ENCODE data around the gene KRT27.
"Not testable (repeated sequence)": the region's sequence is repeated elsewhere in the genome, so short reads cannot be mapped to it uniquely, and the experiment has no call there.

The KRT27 gene

DNA sequence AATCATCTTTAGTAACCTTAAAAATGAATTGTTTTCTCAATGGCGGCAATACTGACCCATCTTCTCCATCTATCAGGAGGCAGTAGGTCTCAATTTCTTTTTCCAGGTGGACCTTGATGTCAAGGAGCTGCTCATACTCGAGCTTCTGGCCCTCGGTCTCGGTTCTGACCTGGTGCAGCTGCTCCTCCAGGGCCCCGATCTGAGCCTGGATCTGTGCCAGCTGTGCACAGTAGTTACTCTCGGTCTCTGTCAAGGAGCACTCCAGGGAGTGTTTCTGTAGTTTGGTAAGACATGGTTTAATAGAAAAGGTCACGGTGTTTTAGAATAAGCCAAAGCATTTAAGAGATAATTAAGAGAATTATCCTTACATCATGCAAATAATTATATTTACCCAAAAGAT, 4.9 kb downstream of the KRT27 start:
- Histone ChIP-seq H3K9me3 (ENCODE audit: control insufficient read depth, insufficient read depth, low read length) (no peaks in the 10 kb centered on the region), H3K4me1 (ENCODE audit: control insufficient read depth, insufficient read depth, low read length) (no peaks in the 10 kb centered on the region), H3K9ac (ENCODE audit: low read depth, low read length) (no peak overlapping the region), H3K36me3 (ENCODE audit: control insufficient read depth, insufficient read depth, low read length) (no peaks in the 10 kb centered on the region), H3K4me3 (ENCODE audit: low read depth, low read length) (no peak overlapping the region), H3K27me3 (ENCODE audit: control insufficient read depth, insufficient read depth, low read length) (peaks cover 24% of the 10 kb centered on the region)

DNA sequence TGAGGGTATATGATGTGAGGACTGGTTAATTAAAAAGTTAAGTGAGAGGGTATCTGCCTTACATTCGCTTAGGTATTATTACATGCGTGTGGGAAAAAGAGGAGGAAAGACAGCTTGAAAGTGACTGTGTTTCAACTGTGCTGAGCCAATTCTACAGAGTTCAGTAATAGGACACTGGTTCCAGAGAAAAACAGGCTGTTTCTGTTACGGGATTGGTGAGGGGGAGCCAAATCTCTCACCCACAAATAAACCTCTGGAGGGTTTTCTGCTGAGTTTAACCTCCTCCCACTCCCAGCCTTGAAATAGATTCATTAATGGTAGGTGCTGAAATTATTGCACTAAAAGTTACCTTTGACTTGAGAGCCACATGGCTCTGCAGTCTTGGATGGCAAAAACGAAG, 6.4 kb downstream of the KRT27 start:
- no peak overlapping the region for H3K9ac ChIP-seq (ENCODE audit: low read depth, low read length)
- no peaks in the 10 kb centered on the region for H3K4me1 ChIP-seq (ENCODE audit: control insufficient read depth, insufficient read depth, low read length)
- H3K4me3 ChIP-seq (ENCODE audit: low read depth, low read length) = no peak overlapping the region
- no peaks in the 10 kb centered on the region for H3K36me3 ChIP-seq (ENCODE audit: control insufficient read depth, insufficient read depth, low read length)
- H3K9me3 ChIP-seq (ENCODE audit: control insufficient read depth, insufficient read depth, low read length) = no peaks in the 10 kb centered on the region
- peaks cover 26% of the 10 kb centered on the region for H3K27me3 ChIP-seq (ENCODE audit: control insufficient read depth, insufficient read depth, low read length)

DNA sequence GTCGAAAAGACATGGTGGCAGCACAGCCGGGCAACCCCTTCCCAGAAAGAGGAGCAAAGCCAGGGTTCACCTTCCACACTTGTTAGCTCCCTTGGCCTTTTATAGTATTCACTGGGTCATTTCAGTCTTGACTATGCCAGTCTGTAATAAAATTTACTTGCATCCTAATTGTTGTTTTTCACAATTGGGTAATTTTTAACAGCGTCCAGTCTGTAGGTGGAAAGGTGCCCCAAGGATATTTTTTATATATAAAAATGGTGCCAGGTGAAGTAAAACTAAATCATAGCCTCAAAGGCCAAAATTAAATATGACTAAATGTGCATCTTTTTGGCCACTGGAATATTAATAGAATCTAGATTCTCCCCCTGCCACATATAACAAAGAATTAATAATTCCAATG, 10.2 kb downstream of the KRT27 start, which contains the start of gene KRT26:
TSS of gene KRT26 (minus strand) at position 101 of the 400 bp plus-strand sequence. CDS start at position 13, 88 bp downstream.
- H3K9ac ChIP-seq (ENCODE audit: low read depth, low read length) = no peak within 1 kb of the TSS
- H3K4me3 ChIP-seq (ENCODE audit: low read depth, low read length) = no peak within 1 kb of the TSS
- no peaks in the 10 kb centered on the region for H3K36me3 ChIP-seq (ENCODE audit: control insufficient read depth, insufficient read depth, low read length)
- no peaks in the 10 kb centered on the region for H3K4me1 ChIP-seq (ENCODE audit: control insufficient read depth, insufficient read depth, low read length)
- H3K9me3 ChIP-seq (ENCODE audit: control insufficient read depth, insufficient read depth, low read length) = no peaks in the 10 kb centered on the region
- H3K27me3 ChIP-seq (ENCODE audit: control insufficient read depth, insufficient read depth, low read length) = peaks cover 2% of the 10 kb centered on the region

DNA sequence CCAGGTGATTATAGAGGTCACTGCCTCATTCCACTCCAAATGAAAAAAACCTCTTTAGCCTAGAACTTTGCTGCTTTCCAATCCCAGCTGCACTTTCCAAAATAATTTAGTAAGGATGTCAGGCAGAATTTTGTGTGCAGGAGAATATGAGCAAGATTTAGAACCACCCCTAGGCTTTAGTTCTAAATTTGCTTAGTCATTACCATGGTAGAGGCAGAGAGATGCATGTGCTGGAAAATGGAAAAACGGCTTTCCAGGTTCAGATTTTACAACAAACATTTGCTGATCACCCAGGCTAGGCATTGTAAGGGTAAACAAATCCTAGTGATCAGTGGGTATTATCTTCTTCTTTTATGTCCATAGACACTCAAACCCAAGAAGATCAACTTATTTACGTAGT, 16.7 kb downstream of the KRT27 start:
- Histone ChIP-seq H3K4me3 (ENCODE audit: low read depth, low read length) (no peak overlapping the region), H3K9me3 (ENCODE audit: control insufficient read depth, insufficient read depth, low read length) (no peaks in the 10 kb centered on the region), H3K9ac (ENCODE audit: low read depth, low read length) (no peak overlapping the region), H3K4me1 (ENCODE audit: control insufficient read depth, insufficient read depth, low read length) (no peaks in the 10 kb centered on the region), H3K36me3 (ENCODE audit: control insufficient read depth, insufficient read depth, low read length) (no peaks in the 10 kb centered on the region), H3K27me3 (ENCODE audit: control insufficient read depth, insufficient read depth, low read length) (no peaks in the 10 kb centered on the region)

DNA sequence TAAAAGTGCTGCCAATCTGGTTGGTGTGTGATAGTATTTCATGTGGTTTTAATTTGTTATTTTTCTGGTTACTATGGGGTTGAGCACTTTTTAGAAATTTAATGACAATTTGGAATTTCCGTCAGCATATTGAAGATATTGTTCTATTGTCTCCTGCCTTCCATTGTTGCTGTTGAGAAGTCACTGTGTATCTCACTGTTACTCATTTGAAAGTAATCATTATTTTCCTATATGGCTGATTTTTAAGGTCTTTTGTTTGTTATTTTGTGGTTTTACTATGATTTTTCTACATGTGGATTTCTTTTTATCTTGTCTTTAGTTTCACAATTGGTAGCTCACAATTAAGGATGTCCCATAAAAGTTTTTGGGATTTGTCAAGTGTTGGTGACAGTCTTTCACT, 18.6 kb downstream of the KRT27 start:
- no peaks in the 10 kb centered on the region for H3K9me3 ChIP-seq (ENCODE audit: control insufficient read depth, insufficient read depth, low read length)
- no peak overlapping the region for H3K9ac ChIP-seq (ENCODE audit: low read depth, low read length)
- H3K27me3 ChIP-seq (ENCODE audit: control insufficient read depth, insufficient read depth, low read length) = no peaks in the 10 kb centered on the region
- H3K4me3 ChIP-seq (ENCODE audit: low read depth, low read length) = no peak overlapping the region
- H3K4me1 ChIP-seq (ENCODE audit: control insufficient read depth, insufficient read depth, low read length) = no peaks in the 10 kb centered on the region
- no peaks in the 10 kb centered on the region for H3K36me3 ChIP-seq (ENCODE audit: control insufficient read depth, insufficient read depth, low read length)

DNA sequence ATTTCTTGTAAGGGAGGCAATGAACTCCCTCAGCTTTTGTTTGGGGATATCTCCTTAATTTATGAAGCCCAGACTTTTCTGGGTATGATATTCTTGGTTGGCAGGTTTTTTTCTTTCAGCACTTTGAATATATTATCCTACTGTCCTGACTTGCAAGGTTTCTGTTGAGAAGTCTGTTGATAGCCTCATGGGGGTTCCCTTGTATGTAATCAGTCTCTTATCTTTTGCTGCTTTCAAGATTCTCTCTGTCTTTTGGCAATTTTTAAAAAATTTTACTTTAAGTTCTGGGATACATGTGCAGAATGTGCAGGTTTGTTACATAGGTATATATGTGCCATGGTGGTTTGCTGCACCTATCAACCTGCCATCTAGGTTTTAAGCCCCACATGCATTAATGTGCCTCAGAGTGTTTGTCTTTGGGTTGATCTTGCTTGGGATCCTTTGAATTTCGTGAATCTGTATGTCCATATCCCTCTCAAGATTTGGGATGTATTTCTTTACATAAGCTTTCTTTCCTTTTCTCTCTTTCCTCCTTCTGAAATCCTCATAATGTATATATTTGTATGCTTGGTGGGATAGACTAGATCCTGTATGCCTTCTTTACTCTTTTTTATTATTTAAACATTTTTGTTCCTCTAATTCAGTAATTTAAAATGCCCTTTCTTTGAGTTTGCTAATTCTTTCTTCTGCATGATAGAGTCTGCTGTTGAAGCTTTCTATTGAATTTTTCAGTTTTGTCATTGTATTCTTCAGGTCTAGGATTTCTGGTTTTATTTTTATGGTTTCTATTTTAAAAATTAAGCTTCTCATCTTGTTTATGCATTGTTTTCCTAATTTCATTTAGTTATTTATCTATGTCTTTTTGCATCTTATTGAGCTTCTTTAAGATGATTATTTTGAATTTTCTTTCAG, 22.0 kb downstream of the KRT27 start:
- Histone ChIP-seq H3K4me3 (ENCODE audit: low read depth, low read length) (no peak overlapping the region), H3K9ac (ENCODE audit: low read depth, low read length) (no peak overlapping the region), H3K36me3 (ENCODE audit: control insufficient read depth, insufficient read depth, low read length) (no peaks in the 10 kb centered on the region), H3K4me1 (ENCODE audit: control insufficient read depth, insufficient read depth, low read length) (no peaks in the 10 kb centered on the region), H3K27me3 (ENCODE audit: control insufficient read depth, insufficient read depth, low read length) (no peaks in the 10 kb centered on the region), H3K9me3 (ENCODE audit: control insufficient read depth, insufficient read depth, low read length) (no peaks in the 10 kb centered on the region)

DNA sequence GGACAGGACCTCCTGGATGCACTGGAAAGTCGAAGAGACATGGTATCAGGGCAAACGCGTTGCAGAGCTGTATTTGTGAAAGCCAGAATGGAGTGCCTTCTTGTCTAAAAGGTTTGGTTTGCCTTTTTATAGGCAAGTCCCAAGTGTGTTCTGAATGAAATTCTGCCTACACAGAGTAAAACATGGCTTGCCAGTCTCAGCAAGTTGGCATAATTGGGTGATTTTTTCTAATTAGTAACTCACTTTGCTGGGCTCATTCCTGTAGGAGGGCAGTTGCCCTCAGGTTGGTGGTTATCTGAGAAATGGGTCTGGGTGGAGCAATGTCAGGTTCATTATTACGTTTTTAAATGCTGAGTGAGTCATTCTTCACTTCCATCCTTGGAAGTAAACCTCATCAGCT, 27.1 kb downstream of the KRT27 start, which contains the start of gene KRT25:
TSS of gene KRT25 (minus strand) at position 101 of the 400 bp plus-strand sequence. CDS start at position 41, 60 bp downstream.
- Histone ChIP-seq H3K9ac (ENCODE audit: low read depth, low read length) (no peak within 1 kb of the TSS), H3K4me1 (ENCODE audit: control insufficient read depth, insufficient read depth, low read length) (no peaks in the 10 kb centered on the region), H3K27me3 (ENCODE audit: control insufficient read depth, insufficient read depth, low read length) (no peaks in the 10 kb centered on the region), H3K9me3 (ENCODE audit: control insufficient read depth, insufficient read depth, low read length) (no peaks in the 10 kb centered on the region), H3K4me3 (ENCODE audit: low read depth, low read length) (no peak within 1 kb of the TSS), H3K36me3 (ENCODE audit: control insufficient read depth, insufficient read depth, low read length) (no peaks in the 10 kb centered on the region)

DNA sequence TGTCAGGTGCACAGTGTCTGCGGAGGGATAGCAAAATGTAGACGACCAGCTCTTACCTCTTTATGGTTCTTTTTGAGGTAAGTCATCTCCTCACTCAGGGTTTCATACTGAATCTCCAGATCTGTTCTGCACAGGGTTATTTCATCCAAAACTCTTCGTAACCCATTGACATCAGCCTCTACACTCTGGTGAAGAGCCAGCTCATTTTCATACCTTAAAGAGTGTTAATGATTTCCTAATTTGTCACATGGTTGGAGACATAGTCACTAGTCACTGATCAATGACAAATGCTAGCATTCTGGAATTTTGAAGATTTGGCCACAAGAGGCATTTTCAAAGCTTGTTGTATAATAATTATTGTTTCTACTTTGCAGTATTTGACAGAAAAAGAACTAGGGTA, 28.5 kb downstream of the KRT27 start:
- Histone ChIP-seq H3K36me3 (ENCODE audit: control insufficient read depth, insufficient read depth, low read length) (no peaks in the 10 kb centered on the region), H3K4me3 (ENCODE audit: low read depth, low read length) (no peak overlapping the region), H3K4me1 (ENCODE audit: control insufficient read depth, insufficient read depth, low read length) (no peaks in the 10 kb centered on the region), H3K27me3 (ENCODE audit: control insufficient read depth, insufficient read depth, low read length) (no peaks in the 10 kb centered on the region), H3K9me3 (ENCODE audit: control insufficient read depth, insufficient read depth, low read length) (no peaks in the 10 kb centered on the region), H3K9ac (ENCODE audit: low read depth, low read length) (no peak overlapping the region)

DNA sequence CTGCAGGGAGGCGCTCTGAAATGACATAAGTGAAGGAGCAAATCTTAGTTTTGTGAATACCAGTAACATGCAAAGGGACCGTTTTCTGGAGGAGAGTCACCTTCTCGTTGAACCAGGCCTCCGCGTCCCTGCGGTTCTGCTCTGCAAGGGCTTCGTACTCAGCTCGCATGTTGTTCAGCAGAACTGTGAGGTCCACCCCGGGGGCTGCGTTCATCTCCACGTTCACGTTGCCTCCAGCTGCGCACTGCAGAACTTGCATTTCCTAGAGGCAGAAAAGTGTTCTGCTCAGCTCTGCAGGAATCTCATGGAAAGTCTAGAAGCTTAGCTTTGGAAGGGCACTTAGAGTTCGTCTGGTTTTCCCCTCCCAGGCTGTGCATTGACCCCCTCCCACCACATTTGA, 31.3 kb downstream of the KRT27 start:
- H3K36me3 ChIP-seq (ENCODE audit: control insufficient read depth, insufficient read depth, low read length) = no peaks in the 10 kb centered on the region
- H3K9ac ChIP-seq (ENCODE audit: low read depth, low read length) = no peak overlapping the region
- H3K9me3 ChIP-seq (ENCODE audit: control insufficient read depth, insufficient read depth, low read length) = no peaks in the 10 kb centered on the region
- H3K4me3 ChIP-seq (ENCODE audit: low read depth, low read length) = no peak overlapping the region
- no peaks in the 10 kb centered on the region for H3K27me3 ChIP-seq (ENCODE audit: control insufficient read depth, insufficient read depth, low read length)
- no peaks in the 10 kb centered on the region for H3K4me1 ChIP-seq (ENCODE audit: control insufficient read depth, insufficient read depth, low read length)

DNA sequence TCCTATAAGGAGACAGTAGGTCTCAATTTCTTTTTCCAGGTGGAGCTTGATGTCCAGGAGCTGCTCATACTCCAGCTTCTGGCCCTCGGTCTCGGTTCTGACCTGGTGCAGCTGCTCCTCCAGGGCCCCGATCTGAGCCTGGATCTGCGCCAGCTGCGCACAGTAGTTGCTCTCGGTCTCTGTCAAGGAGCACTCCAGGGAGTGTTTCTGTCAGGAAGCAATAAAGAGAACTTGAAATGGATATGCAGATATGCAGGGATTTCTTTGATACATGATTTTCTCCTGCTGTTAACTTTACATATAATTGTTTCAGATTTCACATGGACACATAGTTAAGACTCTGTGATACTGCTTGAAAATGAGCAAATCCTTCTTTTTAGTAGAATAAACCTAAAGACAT, 32.0 kb downstream of the KRT27 start:
- H3K36me3 ChIP-seq (ENCODE audit: control insufficient read depth, insufficient read depth, low read length) = no peaks in the 10 kb centered on the region
- H3K27me3 ChIP-seq (ENCODE audit: control insufficient read depth, insufficient read depth, low read length) = no peaks in the 10 kb centered on the region
- no peaks in the 10 kb centered on the region for H3K4me1 ChIP-seq (ENCODE audit: control insufficient read depth, insufficient read depth, low read length)
- H3K4me3 ChIP-seq (ENCODE audit: low read depth, low read length) = no peak overlapping the region
- H3K9ac ChIP-seq (ENCODE audit: low read depth, low read length) = no peak overlapping the region
- H3K9me3 ChIP-seq (ENCODE audit: control insufficient read depth, insufficient read depth, low read length) = no peaks in the 10 kb centered on the region

DNA sequence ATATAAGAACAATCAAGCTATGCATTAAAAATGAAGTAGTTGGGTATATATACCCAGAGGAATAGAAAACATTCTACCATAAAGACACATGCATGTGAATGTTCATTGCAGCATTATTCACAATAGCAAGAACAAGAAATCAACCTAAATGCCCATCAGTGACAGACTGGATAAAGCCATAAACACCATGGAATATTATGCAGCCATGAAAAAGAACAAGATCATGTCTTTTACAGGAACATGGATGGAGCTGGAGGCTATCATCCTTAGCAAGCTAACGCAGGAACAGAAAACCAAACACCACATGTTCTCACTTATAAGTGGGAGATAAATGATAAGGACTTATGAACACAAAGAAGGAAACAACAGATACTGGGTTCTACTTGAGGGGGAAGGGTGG, 33.7 kb downstream of the KRT27 start:
- not testable (repeated sequence) for H3K9ac ChIP-seq (ENCODE audit: low read depth, low read length); H3K9me3 ChIP-seq (ENCODE audit: control insufficient read depth, insufficient read depth, low read length); H3K27me3 ChIP-seq (ENCODE audit: control insufficient read depth, insufficient read depth, low read length)

DNA sequence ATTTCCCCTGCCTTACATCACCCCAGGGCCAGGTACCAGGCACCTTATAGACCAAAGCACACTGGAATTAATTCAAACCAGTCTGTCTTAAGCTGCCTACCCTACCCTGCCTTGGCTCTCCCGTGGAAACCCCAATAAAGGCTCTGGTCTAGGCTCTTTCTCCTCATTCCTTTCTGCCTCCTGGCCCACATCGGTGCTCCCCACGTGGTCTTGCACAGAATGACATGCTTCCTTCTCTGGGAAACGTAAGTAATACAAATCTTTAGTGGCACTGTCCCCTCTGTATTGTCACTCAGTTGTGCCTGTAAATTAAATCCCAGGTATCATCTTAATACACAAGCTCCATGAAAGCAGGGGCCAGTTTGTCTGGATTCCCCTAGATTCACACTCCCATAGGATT, 43.8 kb downstream of the KRT27 start:
- Histone ChIP-seq H3K27me3 (ENCODE audit: control insufficient read depth, insufficient read depth, low read length) (no peaks in the 10 kb centered on the region), H3K4me1 (ENCODE audit: control insufficient read depth, insufficient read depth, low read length) (no peaks in the 10 kb centered on the region), H3K9me3 (ENCODE audit: control insufficient read depth, insufficient read depth, low read length) (peaks cover 3% of the 10 kb centered on the region), H3K36me3 (ENCODE audit: control insufficient read depth, insufficient read depth, low read length) (no peaks in the 10 kb centered on the region), H3K9ac (ENCODE audit: low read depth, low read length) (no peak overlapping the region), H3K4me3 (ENCODE audit: low read depth, low read length) (no peak overlapping the region)

More for the DNA sequence above, 33.7 kb downstream of the KRT27 start:
- not testable (repeated sequence) for H3K36me3 ChIP-seq (ENCODE audit: control insufficient read depth, insufficient read depth, low read length); H3K4me3 ChIP-seq (ENCODE audit: low read depth, low read length); H3K4me1 ChIP-seq (ENCODE audit: control insufficient read depth, insufficient read depth, low read length)

All from iPS-15b (cell line).